NCI-H526 (cell line): ENCODE data around the gene TMCC2.
"Not testable (repeated sequence)": the region's sequence is repeated elsewhere in the genome, so short reads cannot be mapped to it uniquely, and the experiment has no call there.

Source experiments
- DNase-seq, 2 experiments: peaks; one replicate each; lab custom pipeline; 2025; lab: John Stamatoyannopoulos, UW

Gene TMCC2

GRCh38 chr1:205261946-205262691 is 34.4 kb downstream of the TMCC2 start:
- DNase-seq: no peak

DNA sequence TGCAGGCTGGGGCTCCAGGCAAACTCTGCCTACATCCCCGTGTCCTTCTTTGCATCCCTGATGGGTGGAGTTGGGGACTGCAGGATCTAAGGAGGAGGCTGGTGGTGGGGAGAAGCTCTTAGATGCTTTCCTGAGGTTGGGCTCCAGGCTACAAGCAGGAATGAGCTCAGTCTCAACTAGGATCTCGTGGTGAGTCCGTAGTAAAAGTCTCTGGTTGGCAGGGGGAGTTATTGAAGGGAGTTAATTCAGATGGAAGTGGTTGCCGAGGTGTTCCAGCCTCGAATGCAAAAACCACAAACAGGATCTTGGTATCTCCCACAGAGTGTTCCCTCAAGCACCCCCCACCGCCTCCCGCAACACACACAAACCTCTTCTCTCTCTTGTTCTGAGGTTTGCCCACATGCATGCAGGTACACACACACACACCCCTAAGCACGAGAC is 35.0 kb downstream of the TMCC2 start:
- DNase-seq: no peak

GRCh38 chr1:205263580-205264190 is 35.9 kb downstream of the TMCC2 start:
- DNase-seq: no peak

DNA sequence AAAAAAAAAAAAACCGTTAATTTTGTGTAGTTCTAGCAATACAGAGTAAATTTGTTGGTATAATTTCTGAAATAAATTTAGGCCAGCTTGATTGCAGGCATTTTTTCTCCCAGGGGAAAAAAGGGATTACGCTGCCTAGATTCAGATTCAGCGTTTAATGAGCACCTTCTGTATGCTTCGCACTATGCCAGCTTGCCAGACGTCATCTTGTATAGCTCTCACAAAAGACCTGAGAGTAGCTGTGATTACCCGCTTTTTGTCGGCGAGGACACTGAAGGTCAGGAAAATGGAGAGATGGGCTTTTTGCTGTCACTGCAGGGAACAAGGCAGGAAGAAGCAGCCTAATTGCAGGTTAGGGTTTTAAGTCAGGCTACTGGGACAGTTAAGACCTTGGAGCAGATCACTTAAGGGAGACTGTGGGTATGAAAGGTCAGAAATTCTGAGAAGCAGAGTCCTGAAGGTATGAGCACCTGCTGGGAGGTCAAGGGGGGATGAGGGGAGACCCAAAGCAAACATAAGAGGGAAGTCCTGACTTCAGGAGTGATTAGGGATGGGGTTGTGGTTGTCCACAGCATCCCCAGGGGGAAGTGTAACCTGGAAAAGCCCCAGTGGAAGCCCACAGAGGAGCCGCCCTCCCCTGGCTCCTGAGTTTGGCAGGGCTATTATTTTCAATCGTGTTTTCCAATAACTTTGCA is 39.0 kb downstream of the TMCC2 start:
- no peak for DNase-seq

- no peak for DNase-seq
These were observed 39.7 kb downstream of the TMCC2 start for GRCh38 chr1:205267306-205267902.

DNA sequence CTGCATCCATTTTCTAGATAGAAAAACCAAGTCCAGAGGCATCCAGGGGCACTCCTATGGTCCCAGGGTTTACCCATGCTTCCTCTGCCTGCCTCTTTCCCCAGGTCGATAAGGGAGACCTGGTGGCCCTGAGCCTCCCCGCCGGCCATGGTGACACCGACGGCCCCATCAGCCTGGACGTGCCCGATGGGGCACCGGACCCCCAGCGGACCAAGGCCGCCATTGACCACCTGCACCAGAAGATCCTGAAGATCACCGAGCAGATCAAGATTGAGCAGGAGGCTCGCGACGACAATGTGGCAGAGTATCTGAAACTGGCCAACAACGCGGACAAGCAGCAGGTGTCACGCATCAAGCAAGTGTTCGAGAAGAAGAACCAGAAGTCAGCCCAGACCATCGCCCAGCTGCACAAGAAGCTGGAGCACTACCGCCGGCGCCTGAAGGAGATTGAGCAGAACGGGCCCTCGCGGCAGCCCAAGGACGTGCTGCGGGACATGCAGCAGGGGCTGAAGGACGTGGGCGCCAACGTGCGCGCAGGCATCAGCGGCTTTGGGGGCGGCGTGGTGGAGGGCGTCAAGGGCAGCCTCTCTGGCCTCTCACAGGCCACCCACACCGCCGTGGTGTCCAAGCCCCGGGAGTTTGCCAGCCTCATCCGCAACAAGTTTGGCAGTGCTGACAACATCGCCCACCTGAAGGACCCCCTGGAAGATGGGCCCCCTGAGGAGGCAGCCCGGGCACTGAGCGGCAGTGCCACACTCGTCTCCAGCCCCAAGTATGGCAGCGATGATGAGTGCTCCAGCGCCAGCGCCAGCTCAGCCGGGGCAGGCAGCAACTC is 41.3 kb downstream of the TMCC2 start:
- no peak for DNase-seq

GRCh38 chr1:205269711-205270110 is 42.0 kb downstream of the TMCC2 start:
- no peak for DNase-seq

DNA sequence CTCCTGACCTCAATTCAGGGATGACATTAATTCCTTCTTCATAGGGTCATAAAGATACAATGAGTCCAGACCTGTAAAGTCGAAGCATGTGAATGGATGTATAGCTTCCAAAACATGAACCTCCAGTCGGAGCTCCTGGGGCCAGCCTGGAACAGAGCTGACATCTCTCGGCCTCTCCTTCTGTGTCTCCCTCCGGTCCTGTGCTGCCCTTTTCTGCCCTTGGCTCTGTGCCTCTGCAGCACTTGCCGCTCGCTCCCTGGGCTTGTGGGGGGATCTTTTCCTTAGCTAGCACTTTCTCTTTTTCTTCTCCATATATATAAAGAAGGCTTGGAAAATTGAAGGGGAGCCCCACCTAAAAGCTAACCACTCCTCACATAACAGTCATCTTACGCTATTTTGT is 42.5 kb downstream of the TMCC2 start:
- DNase-seq: no peak

GRCh38 chr1:205270764-205271163 is 43.0 kb downstream of the TMCC2 start:
- no peak for DNase-seq

DNA sequence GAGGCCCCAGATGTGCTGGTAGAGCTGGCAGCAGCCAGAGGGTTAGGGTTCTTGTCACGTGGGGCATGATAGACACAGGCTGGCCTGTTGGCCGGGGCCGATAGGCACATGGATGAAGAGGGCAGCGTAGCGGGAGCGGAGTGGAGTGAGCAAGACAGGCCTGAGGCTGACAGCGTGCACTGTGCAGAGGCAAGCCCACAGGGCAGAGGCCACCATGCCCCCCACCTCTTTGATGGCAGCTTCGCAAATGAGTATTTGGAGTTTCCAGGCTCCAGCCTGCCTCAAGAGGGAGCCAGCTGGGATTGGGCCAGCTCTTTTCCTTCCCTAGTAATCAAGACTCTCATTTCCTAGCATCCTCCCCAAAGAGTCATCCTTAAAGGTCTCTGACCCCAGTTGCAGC is 43.5 kb downstream of the TMCC2 start:
- DNase-seq: no peak

- DNase-seq: no peak
These were observed 44.0 kb downstream of the TMCC2 start for GRCh38 chr1:205271745-205272144.

- no peak for DNase-seq
These were observed 44.8 kb downstream of the TMCC2 start for GRCh38 chr1:205272536-205272935.

DNA sequence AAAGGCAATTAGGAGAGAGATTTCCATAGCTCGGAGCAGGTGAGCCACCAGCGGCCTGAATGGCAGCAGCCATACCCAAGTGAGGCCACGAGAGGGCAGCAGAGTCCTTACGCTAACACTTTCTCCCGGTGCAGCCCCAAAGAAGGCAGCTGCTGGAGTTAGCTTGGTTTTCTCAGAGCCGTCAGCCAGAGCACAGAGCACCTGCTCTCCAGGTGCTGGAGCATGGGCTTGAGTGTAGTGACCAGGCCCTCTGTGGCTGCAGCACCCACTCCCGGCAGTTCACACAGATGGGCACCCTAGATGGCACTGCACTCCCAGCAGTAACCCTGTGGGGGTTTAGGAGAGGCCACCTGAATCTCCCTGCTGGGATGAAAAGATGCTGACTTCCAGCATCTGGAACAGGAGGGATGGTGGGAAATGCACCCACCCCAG is 45.8 kb downstream of the TMCC2 start:
- peak; percentile 35 to 85 for DNase-seq

DNA sequence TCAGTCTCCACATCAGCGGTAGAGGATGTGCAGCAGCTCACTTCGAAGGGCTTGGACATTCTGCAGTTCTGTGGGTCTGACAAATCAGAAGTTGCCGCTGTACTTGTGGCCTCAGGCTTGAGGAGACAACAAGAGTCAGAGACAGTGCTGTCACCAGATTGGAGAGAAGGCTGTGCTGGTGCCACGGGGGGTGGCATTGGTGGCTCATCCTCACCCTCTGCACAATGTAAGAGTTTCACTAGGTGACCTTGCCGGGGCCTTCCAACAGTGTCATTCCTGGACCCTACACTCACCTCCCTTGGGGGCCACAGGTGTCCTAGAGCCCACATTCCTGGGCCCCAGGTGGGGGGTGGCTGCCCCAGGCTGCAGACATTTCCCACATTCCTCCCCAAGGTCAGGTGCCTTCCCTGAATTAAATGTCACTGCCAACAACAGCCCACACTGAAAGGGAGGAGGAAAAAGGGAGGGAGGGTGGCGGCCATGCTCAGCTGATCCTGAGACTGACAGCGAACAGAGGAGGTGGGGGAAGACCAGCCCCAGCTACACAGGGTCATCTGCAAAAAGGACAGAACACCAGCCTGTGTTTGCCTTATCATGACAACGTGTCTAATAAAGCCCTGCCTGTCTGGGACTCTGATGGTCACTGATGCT is 46.4 kb downstream of the TMCC2 start:
- no peak for DNase-seq

GRCh38 chr1:205275133-205275532 is 47.4 kb downstream of the TMCC2 start:
- no peak for DNase-seq

- no peak for DNase-seq
These were observed 48.4 kb downstream of the TMCC2 start for GRCh38 chr1:205275916-205276688.

- DNase-seq: no peak
These were observed 48.9 kb downstream of the TMCC2 start for GRCh38 chr1:205276689-205277065.

GRCh38 chr1:205279986-205280385 is 52.2 kb downstream of the TMCC2 start:
- DNase-seq: no peak

DNA sequence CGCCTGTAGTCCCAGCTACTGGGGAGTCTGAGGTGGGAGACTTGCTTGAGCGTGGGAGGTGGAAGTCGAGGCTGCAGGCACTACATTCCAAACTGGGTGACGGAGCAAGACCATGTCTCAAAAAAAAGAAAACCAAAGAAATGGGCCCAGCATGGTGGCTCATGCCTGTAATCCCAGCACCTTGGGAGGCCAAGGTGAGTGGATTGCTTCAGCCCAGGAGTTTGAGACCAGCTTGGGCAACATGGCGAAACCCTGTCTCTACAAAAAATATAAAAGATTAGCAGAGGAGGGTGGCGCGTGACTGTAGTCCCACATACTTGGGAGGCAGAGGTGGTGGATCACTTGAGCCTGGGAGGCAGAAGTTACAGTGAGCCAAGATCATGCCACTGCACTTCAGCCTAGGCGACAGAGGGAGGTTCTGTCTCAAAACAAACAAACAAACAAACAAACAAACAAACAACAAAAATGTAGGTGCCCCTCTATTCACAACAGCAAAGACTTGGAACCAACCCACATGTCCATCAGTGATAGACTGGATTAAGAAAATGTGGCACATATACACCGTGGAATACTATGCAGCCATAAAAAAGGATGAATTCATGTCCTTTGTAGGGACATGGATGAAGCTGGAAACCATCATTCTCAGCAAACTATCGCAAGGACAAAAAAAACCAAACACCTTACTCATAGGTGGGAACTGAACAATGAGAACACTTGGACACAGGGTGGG is 53.1 kb downstream of the TMCC2 start:
- not testable (repeated sequence) for DNase-seq
